SK-N-SH treated with all-trans-retinoic acid at 6 μM for 48 hours (cell line): Measurements from ENCODE around the gene MYLK.

Source experiments
- ATAC-seq: fragments of 200-7000 bp; cut with Tn5 transposase; 3 replicates; pipeline ENCODE4 v1.9.1; 2020; ENCODE audit warnings: mild to moderate bottlenecking, moderate library complexity
- CSDC2 ChIP-seq: fragments of 250-450 bp; sonication (Bioruptor Pico); IDR thresholded peaks from 2 replicates; pipeline ENCODE4 v1.5.0; 2020; ENCODE audit warnings: mild to moderate bottlenecking, moderate library complexity
- CSRNP3 ChIP-seq: fragments of 250-450 bp; sonication (Bioruptor Pico); IDR thresholded peaks from 2 replicates; pipeline ENCODE4 v1.5.1; 2021; ENCODE audit warnings: mild to moderate bottlenecking, moderate library complexity
- ESRRG ChIP-seq: fragments of 250-450 bp; sonication (Bioruptor Pico); IDR thresholded peaks from 2 replicates; pipeline ENCODE4 v1.6.1; 2021; ENCODE audit warnings: mild to moderate bottlenecking
- GLIS3 ChIP-seq: fragments of 250-450 bp; sonication (Bioruptor Pico); IDR thresholded peaks from 2 replicates; pipeline ENCODE4 v1.5.0; 2020; ENCODE audit warnings: mild to moderate bottlenecking, moderate library complexity
- ISL1 ChIP-seq: fragments of 250-450 bp; sonication (Bioruptor Pico); IDR thresholded peaks from 2 replicates; pipeline ENCODE4 v2.1.2; 2022; ENCODE audit warnings: mild to moderate bottlenecking, moderate library complexity
- PPARA ChIP-seq: fragments of 250-450 bp; sonication (Bioruptor Pico); IDR thresholded peaks from 2 replicates; pipeline ENCODE4 v1.5.0; 2020; ENCODE audit warnings: mild to moderate bottlenecking, borderline replicate concordance
- SNAI2 ChIP-seq: fragments of 250-450 bp; sonication (Bioruptor Pico); IDR thresholded peaks from 2 replicates; pipeline ENCODE4 v1.5.0; 2020; ENCODE audit warnings: mild to moderate bottlenecking, moderate library complexity
- TCF4 ChIP-seq: fragments of 250-450 bp; sonication (Bioruptor Pico); IDR thresholded peaks from 2 replicates; pipeline ENCODE4 v1.8.0; 2021; ENCODE audit warnings: mild to moderate bottlenecking, moderate library complexity, borderline replicate concordance
- TOX ChIP-seq: fragments of 250-450 bp; sonication (Bioruptor Pico); IDR thresholded peaks from 2 replicates; pipeline ENCODE4 v1.8.0; 2021; ENCODE audit warnings: mild to moderate bottlenecking, moderate library complexity, borderline replicate concordance
- TSHZ2 ChIP-seq: fragments of 250-450 bp; sonication (Bioruptor Pico); IDR thresholded peaks from 2 replicates; pipeline ENCODE4 v1.5.0; 2020; ENCODE audit warnings: mild to moderate bottlenecking, moderate library complexity
- ZFP3 ChIP-seq: fragments of 250-450 bp; sonication (Bioruptor Pico); IDR thresholded peaks from 2 replicates; pipeline ENCODE4 v1.5.0; 2020; ENCODE audit warnings: mild to moderate bottlenecking, moderate library complexity
- ZNF565 ChIP-seq: fragments of 450-650 bp; formaldehyde crosslinking; conservative IDR thresholded peaks from 2 replicates; pipeline ENCODE4 v1.5.0; 2020; ENCODE audit warnings: low read depth, mild to moderate bottlenecking, moderate library complexity
- ZNF70 ChIP-seq: fragments of 450-650 bp; formaldehyde crosslinking; IDR thresholded peaks from 2 replicates; pipeline ENCODE4 v1.5.0; 2020; ENCODE audit warnings: mild to moderate bottlenecking, moderate library complexity
- ZNF8 ChIP-seq: fragments of 450-650 bp; formaldehyde crosslinking; IDR thresholded peaks from 2 replicates; pipeline ENCODE4 v1.5.0; 2020; ENCODE audit warnings: mild to moderate bottlenecking, moderate library complexity
- TF ChIP-seq, protein P1 (sequence below): fragments of 250-450 bp; sonication (Bioruptor Pico); IDR thresholded peaks from 2 replicates; pipeline ENCODE4 v1.8.0; 2021; ENCODE audit warnings: low read depth, mild to moderate bottlenecking, moderate library complexity, borderline replicate concordance
- TF ChIP-seq, protein P2 (sequence below): fragments of 250-450 bp; sonication (Bioruptor Pico); IDR thresholded peaks from 2 replicates; pipeline ENCODE4 v1.5.1; 2020; ENCODE audit warnings: low read depth, mild to moderate bottlenecking, moderate library complexity

The MYLK gene

GRCh38 chr3:123702720-123703119 is 181.4 kb downstream of the MYLK start:
- TF ChIP-seq ZNF565 (CRISPR knock-in tag), result no peak
- no peak for TF ChIP-seq ZFP3
- TF ChIP-seq, protein P1, sequence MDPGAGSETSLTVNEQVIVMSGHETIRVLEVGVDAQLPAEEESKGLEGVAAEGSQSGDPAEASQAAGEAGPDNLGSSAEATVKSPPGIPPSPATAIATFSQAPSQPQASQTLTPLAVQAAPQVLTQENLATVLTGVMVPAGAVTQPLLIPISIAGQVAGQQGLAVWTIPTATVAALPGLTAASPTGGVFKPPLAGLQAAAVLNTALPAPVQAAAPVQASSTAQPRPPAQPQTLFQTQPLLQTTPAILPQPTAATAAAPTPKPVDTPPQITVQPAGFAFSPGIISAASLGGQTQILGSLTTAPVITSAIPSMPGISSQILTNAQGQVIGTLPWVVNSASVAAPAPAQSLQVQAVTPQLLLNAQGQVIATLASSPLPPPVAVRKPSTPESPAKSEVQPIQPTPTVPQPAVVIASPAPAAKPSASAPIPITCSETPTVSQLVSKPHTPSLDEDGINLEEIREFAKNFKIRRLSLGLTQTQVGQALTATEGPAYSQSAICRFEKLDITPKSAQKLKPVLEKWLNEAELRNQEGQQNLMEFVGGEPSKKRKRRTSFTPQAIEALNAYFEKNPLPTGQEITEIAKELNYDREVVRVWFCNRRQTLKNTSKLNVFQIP, result no peak
- no peak for TF ChIP-seq CSRNP3 (CRISPR knock-in tag)
- no peak for TF ChIP-seq GLIS3
- TF ChIP-seq SNAI2, result no peak
- no peak for TF ChIP-seq TOX (CRISPR knock-in tag)
- no peak for TF ChIP-seq CSDC2 (CRISPR knock-in tag)
- no peak for TF ChIP-seq TCF4
- ATAC-seq, result no peak

- peak; percentile 80 for ATAC-seq
Measured at GRCh38 chr3:123702057-123702456, 182.1 kb downstream of the MYLK start.

- no peak for ATAC-seq
- TF ChIP-seq SNAI2, result no peak
- TF ChIP-seq ZNF70 (CRISPR knock-in tag), result no peak
- TF ChIP-seq ZFP3, result no peak
- TF ChIP-seq TOX (CRISPR knock-in tag), result no peak
Measured at GRCh38 chr3:123700791-123701722, 183.1 kb downstream of the MYLK start.

DNA sequence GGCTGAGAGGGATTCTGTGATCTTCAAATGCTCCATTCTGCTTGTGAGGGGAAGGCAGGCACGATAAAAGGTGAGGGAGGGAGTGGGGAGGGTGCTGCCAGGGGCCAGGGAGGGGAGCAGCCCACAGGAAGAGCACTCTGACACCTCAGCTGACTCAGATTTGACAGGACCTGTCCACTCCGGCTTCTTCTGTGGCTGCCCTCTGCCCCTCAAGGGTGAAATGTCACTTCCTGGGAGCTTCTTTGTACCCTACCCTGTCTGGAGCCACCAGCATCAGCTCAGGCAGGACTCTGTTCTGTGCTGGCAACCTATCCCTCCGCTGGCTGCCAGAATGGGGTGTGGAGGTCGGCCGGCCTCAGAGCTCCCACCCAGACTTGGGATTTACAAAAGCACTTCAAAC is 185.3 kb downstream of the MYLK start:
- TF ChIP-seq SNAI2, result no peak
- no peak for TF ChIP-seq ISL1
- ATAC-seq, result no peak

DNA sequence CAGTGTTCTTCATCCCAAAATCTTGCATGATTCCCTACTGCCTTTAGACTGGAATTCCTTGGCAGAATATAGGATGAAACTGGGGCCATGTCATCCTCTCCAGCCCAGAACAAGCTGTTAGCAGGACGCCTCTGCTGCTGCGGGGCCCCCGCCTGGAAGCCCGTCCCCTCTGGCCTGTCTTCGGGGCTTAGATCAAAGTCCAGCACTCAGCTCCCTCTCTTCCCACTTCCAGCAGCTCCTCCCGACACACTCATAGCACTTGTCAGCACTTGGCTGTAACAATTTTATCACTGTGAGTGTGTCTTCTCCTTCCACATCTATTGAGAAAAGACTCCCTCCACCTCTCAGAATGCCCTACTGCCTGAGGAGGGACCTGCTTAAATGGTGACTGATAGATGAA is 187.3 kb downstream of the MYLK start:
- TF ChIP-seq TSHZ2 (CRISPR knock-in tag), result no peak
- no peak for TF ChIP-seq ZNF565 (CRISPR knock-in tag)
- no peak for TF ChIP-seq CSDC2 (CRISPR knock-in tag)
- TF ChIP-seq PPARA (CRISPR knock-in tag), result no peak
- no peak for ATAC-seq

GRCh38 chr3:123695731-123696640 is 188.1 kb downstream of the MYLK start:
- no peak for ATAC-seq
- TF ChIP-seq, protein P1, result no peak
- TF ChIP-seq ZNF70 (CRISPR knock-in tag) (no peak), TOX (CRISPR knock-in tag) (no peak), TSHZ2 (CRISPR knock-in tag) (no peak), ZNF8 (CRISPR knock-in tag) (no peak), ESRRG (CRISPR knock-in tag) (no peak), ZFP3 (no peak)
- TF ChIP-seq, protein P2, sequence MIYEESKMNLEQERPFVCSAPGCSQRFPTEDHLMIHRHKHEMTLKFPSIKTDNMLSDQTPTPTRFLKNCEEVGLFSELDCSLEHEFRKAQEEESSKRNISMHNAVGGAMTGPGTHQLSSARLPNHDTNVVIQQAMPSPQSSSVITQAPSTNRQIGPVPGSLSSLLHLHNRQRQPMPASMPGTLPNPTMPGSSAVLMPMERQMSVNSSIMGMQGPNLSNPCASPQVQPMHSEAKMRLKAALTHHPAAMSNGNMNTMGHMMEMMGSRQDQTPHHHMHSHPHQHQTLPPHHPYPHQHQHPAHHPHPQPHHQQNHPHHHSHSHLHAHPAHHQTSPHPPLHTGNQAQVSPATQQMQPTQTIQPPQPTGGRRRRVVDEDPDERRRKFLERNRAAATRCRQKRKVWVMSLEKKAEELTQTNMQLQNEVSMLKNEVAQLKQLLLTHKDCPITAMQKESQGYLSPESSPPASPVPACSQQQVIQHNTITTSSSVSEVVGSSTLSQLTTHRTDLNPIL (CRISPR knock-in tag), result no peak
